Neural progenitor cell (in vitro differentiated cells): ENCODE measurements around the gene SCFD2. TPM values are rescaled to one million over a fixed set of nuclear protein-coding genes. Genes with fewer than 3 reads are reported as not detected.

ENCODE experiments used
- DNase-seq: peaks from one replicate; pipeline ENCODE4 v3.0.0-alpha.2; 2016; ENCODE audit warnings: low spot score
- H2AFZ ChIP-seq: fragments of 200-600 bp; sonication (generic); replicated peaks from 2 replicates; pipeline ENCODE4 v1.6.1; 2016; ENCODE audit warnings: antibody characterized with exemption
- H3F3A ChIP-seq: fragments of 200-600 bp; sonication (generic); 2 replicates; pipeline ENCODE4 v1.6.1; 2016; ENCODE audit warnings: antibody characterized with exemption, low read depth
- H3K27ac ChIP-seq: fragments of 200-600 bp; sonication (generic); 2 replicates; pipeline ENCODE4 v1.5.1; 2016; ENCODE audit warnings: mild to moderate bottlenecking
- H3K27me3 ChIP-seq: fragments of 200-600 bp; sonication (generic); 2 replicates; pipeline ENCODE4 v1.6.1; 2016; ENCODE audit warnings: mild to moderate bottlenecking, moderate library complexity
- H3K36me3 ChIP-seq: fragments of 200-600 bp; sonication (generic); 2 replicates; pipeline ENCODE4 v1.5.1; 2016
- H3K4me1 ChIP-seq: fragments of 200-600 bp; sonication (generic); 2 replicates; pipeline ENCODE4 v1.6.1; 2016; ENCODE audit warnings: mixed run types
- H3K4me2 ChIP-seq: fragments of 200-600 bp; sonication (generic); 2 replicates; pipeline ENCODE4 v1.6.1; 2016
- H3K4me3 ChIP-seq: fragments of 200-600 bp; sonication (generic); 2 replicates; pipeline ENCODE4 v1.5.1; 2016
- H3K79me2 ChIP-seq: fragments of 200-600 bp; sonication (generic); 2 replicates; pipeline ENCODE4 v1.6.1; 2016; ENCODE audit warnings: low read depth
- H3K9ac ChIP-seq: fragments of 200-600 bp; sonication (generic); 2 replicates; pipeline ENCODE4 v1.6.1; 2016
- H3K9me3 ChIP-seq: fragments of 200-600 bp; sonication (generic); 2 replicates; pipeline ENCODE4 v1.5.1; 2016; ENCODE audit warnings: low read depth
- H4K20me1 ChIP-seq: fragments of 200-600 bp; sonication (generic); 2 replicates; pipeline ENCODE4 v1.6.1; 2016; ENCODE audit warnings: low read depth
- H3K27ac Mint-ChIP-seq: 3 replicates; pipeline ENCODE4 v1.8.0; 2021; ENCODE audit warnings: mixed read lengths
- H3K27me3 Mint-ChIP-seq: 2 replicates; pipeline ENCODE4 v1.8.0; 2022; ENCODE audit warnings: low read depth, mild to moderate bottlenecking, inconsistent platforms, moderate library complexity, mixed read lengths; ENCODE audit not compliant: insufficient read depth
- H3K36me3 Mint-ChIP-seq: 3 replicates; pipeline ENCODE4 v1.8.0; 2021; ENCODE audit warnings: mixed read lengths
- H3K4me1 Mint-ChIP-seq: 3 replicates; pipeline ENCODE4 v1.8.0; 2021; ENCODE audit warnings: mixed read lengths
- H3K4me3 Mint-ChIP-seq: 3 replicates; pipeline ENCODE4 v1.8.0; 2021; ENCODE audit warnings: mild to moderate bottlenecking, moderate library complexity, mixed read lengths
- H3K9me3 Mint-ChIP-seq: 3 replicates; pipeline ENCODE4 v1.8.0; 2020; ENCODE audit warnings: mixed read lengths
- CTCF ChIP-seq: fragments of 200-600 bp; sonication (generic); IDR thresholded peaks from 2 replicates; pipeline ENCODE4 v1.5.1; 2017; ENCODE audit warnings: antibody characterized with exemption, mild to moderate bottlenecking
- EZH2 ChIP-seq: fragments of 200-600 bp; sonication (generic); IDR thresholded peaks from 2 replicates; pipeline ENCODE4 v1.6.1; 2017; ENCODE audit warnings: antibody characterized with exemption, mild to moderate bottlenecking, moderate library complexity
- EZH2phosphoT487 ChIP-seq: fragments of 200-600 bp; sonication (generic); IDR thresholded peaks from 2 replicates; pipeline ENCODE4 v1.6.1; 2017; ENCODE audit warnings: antibody characterized with exemption
- total RNA-seq: library from RNA; depleted of rRNA; stranded (reverse); fragments of >200 nt; gene quantifications from 2 replicates; pipeline ENCODE4 v1.2.3, GENCODE V29; 2015; ENCODE audit warnings: low replicate concordance

SCFD2 gene
- total RNA-seq, 1 donor from 2014 or later = 4.8 TPM

- no peak overlapping the region for H3K9ac ChIP-seq
- H3K4me3 Mint-ChIP-seq = no peak overlapping the region
- peaks cover 2% of the 10 kb centered on the region for H3K27me3 Mint-ChIP-seq
- H3K4me1 ChIP-seq = no peaks in the 10 kb centered on the region
- no peaks in the 10 kb centered on the region for H3K36me3 Mint-ChIP-seq
- no peaks in the 10 kb centered on the region for H4K20me1 ChIP-seq
- no peaks in the 10 kb centered on the region for H3K36me3 ChIP-seq
- H2AFZ ChIP-seq = no peak overlapping the region
- no peaks in the 10 kb centered on the region for H3K4me1 Mint-ChIP-seq
- H3K79me2 ChIP-seq = no peaks in the 10 kb centered on the region
- no peak for DNase-seq
- H3K9me3 ChIP-seq = no peaks in the 10 kb centered on the region
- H3K27ac Mint-ChIP-seq = no peak overlapping the region
- H3K9me3 Mint-ChIP-seq = peaks cover 22% of the 10 kb centered on the region
- no peaks in the 10 kb centered on the region for H3K27me3 ChIP-seq
- TF ChIP-seq EZH2phosphoT487 (no peak), EZH2 (no peak), CTCF (no peak)
- H3K4me2 ChIP-seq = no peak overlapping the region
- no peaks in the 10 kb centered on the region for H3F3A ChIP-seq
- H3K4me3 ChIP-seq = no peak overlapping the region
- no peak overlapping the region for H3K27ac ChIP-seq
Measured at GRCh38 chr4:53088152-53088551, 277.7 kb downstream of the SCFD2 start.

GRCh38 chr4:53076374-53076958 lies 289.4 kb downstream of the SCFD2 start:
- no peak for DNase-seq
- Histone ChIP-seq H3K4me2 (no peak overlapping the region), H3K27me3 (no peaks in the 10 kb centered on the region), H3K9ac (no peak overlapping the region), H3F3A (no peaks in the 10 kb centered on the region), H3K4me3 (no peak overlapping the region), H3K36me3 (no peaks in the 10 kb centered on the region), H3K27ac (no peak overlapping the region), H2AFZ (no peak overlapping the region), H3K9me3 (no peaks in the 10 kb centered on the region), H3K4me1 (no peaks in the 10 kb centered on the region), H4K20me1 (no peaks in the 10 kb centered on the region), H3K79me2 (no peaks in the 10 kb centered on the region)
- TF ChIP-seq EZH2 (no peak), EZH2phosphoT487 (no peak), CTCF (no peak)
- Mint-ChIP-seq H3K4me3 (no peak overlapping the region), H3K36me3 (no peaks in the 10 kb centered on the region), H3K9me3 (no peaks in the 10 kb centered on the region), H3K27me3 (no peaks in the 10 kb centered on the region), H3K4me1 (no peaks in the 10 kb centered on the region), H3K27ac (no peak overlapping the region)

- H3K36me3 Mint-ChIP-seq = no peaks in the 10 kb centered on the region
- Histone ChIP-seq H3K9ac (no peak overlapping the region), H3K27ac (no peak overlapping the region), H4K20me1 (no peaks in the 10 kb centered on the region), H3K79me2 (no peaks in the 10 kb centered on the region), H3F3A (no peaks in the 10 kb centered on the region), H3K36me3 (no peaks in the 10 kb centered on the region), H3K9me3 (no peaks in the 10 kb centered on the region), H3K4me1 (no peaks in the 10 kb centered on the region), H3K4me3 (no peak overlapping the region), H3K4me2 (no peak overlapping the region), H2AFZ (no peak overlapping the region), H3K27me3 (no peaks in the 10 kb centered on the region)
- H3K9me3 Mint-ChIP-seq = no peaks in the 10 kb centered on the region
- no peaks in the 10 kb centered on the region for H3K4me1 Mint-ChIP-seq
- TF ChIP-seq CTCF (no peak), EZH2phosphoT487 (no peak), EZH2 (no peak)
- H3K27me3 Mint-ChIP-seq = no peaks in the 10 kb centered on the region
- no peak for DNase-seq
- H3K4me3 Mint-ChIP-seq = no peak overlapping the region
- no peak overlapping the region for H3K27ac Mint-ChIP-seq
Measured at GRCh38 chr4:53075162-53075785, 290.6 kb downstream of the SCFD2 start.
